Keratinocyte (primary cell): Measurements from ENCODE around the gene BABAM2. TPM values are rescaled to one million over a fixed set of nuclear protein-coding genes. Genes with fewer than 3 reads are reported as not detected.

Experiments used
- DNase-seq: peaks from one replicate; pipeline ENCODE4 v3.0.0-alpha.2; 2011; ENCODE audit warnings: low read depth, missing footprints, low spot score
- FAIRE-seq: peaks from 2 replicates; lab custom pipeline; 2011; peaks lifted over from hg19 to GRCh38; lab: Jason Lieb, UNC
- H2AFZ ChIP-seq: 2 replicates; pipeline ENCODE4 v1.6.0; 2012; ENCODE audit warnings: low read length, control low read depth, inconsistent platforms; ENCODE audit not compliant: control insufficient read depth
- H3K27ac ChIP-seq: 2 replicates; pipeline ENCODE4 v1.5.1; 2011; ENCODE audit warnings: low read length; ENCODE audit not compliant: control insufficient read depth, insufficient read depth
- H3K27me3 ChIP-seq: 3 replicates; pipeline ENCODE4 v1.6.0; 2011; ENCODE audit warnings: low read length; ENCODE audit not compliant: control insufficient read depth, insufficient read depth; ENCODE audit errors: extremely low read depth
- H3K36me3 ChIP-seq, 2 experiments: 2 replicates in 1 of 2; 3 replicates in 1 of 2; pipeline ENCODE4 v1.5.1; 2011; ENCODE audit warnings: low read length in 2 of 2, mild to moderate bottlenecking in 1 of 2; ENCODE audit not compliant: control insufficient read depth in 2 of 2, insufficient read depth in 2 of 2; ENCODE audit errors: extremely low read depth in 1 of 2
- H3K4me1 ChIP-seq: 3 replicates; pipeline ENCODE4 v1.5.1; 2011; ENCODE audit warnings: low read length; ENCODE audit not compliant: control insufficient read depth, insufficient read depth; ENCODE audit errors: extremely low read depth
- H3K4me2 ChIP-seq: 3 replicates; pipeline ENCODE4 v1.6.0; 2011; ENCODE audit warnings: low read depth, low read length; ENCODE audit not compliant: control insufficient read depth, insufficient read depth; ENCODE audit errors: extremely low read depth
- H3K4me3 ChIP-seq, 3 experiments: fragments of 200-600 bp in 1 of 3; sonication (generic) in 1 of 3; 2 replicates in 2 of 3; 3 replicates in 1 of 3; pipeline ENCODE4 v1.5.1; 2011 to 2016; ENCODE audit warnings: low read length in 3 of 3, mild to moderate bottlenecking in 3 of 3, control low read depth in 2 of 3, inconsistent platforms in 1 of 3, low read depth in 1 of 3, mixed read lengths in 1 of 3, mixed run types in 1 of 3, moderate library complexity in 1 of 3; ENCODE audit not compliant: control insufficient read depth in 2 of 3, insufficient read depth in 2 of 3; ENCODE audit errors: extremely low read depth in 1 of 3
- H3K79me2 ChIP-seq: 2 replicates; pipeline ENCODE4 v1.6.0; 2012; ENCODE audit warnings: low read length; ENCODE audit not compliant: control insufficient read depth, insufficient read depth
- H3K9ac ChIP-seq: 3 replicates; pipeline ENCODE4 v1.6.0; 2011; ENCODE audit warnings: low read length; ENCODE audit not compliant: control insufficient read depth, insufficient read depth; ENCODE audit errors: extremely low read depth
- H3K9me1 ChIP-seq: 3 replicates; pipeline ENCODE4 v1.6.0; 2011; ENCODE audit warnings: low read length; ENCODE audit not compliant: control insufficient read depth, insufficient read depth; ENCODE audit errors: extremely low read depth
- H3K9me3 ChIP-seq: 2 replicates; pipeline ENCODE4 v1.5.1; 2012; ENCODE audit warnings: low read depth, low read length; ENCODE audit not compliant: control insufficient read depth
- H4K20me1 ChIP-seq: 3 replicates; pipeline ENCODE4 v1.6.0; 2011; ENCODE audit warnings: low read length; ENCODE audit not compliant: control insufficient read depth, insufficient read depth; ENCODE audit errors: extremely low read depth
- CTCF ChIP-seq, 3 experiments: IDR thresholded peaks in 1 of 3; conservative IDR thresholded peaks in 1 of 3; optimal IDR thresholded peaks in 1 of 3; 2 replicates in 2 of 3; 3 replicates in 1 of 3; pipeline versions ENCODE3 to v1.5.1; 2011; ENCODE audit warnings: low read length in 3 of 3, mild to moderate bottlenecking in 3 of 3, moderate library complexity in 2 of 3, control low read depth in 1 of 3, inconsistent platforms in 1 of 3; ENCODE audit not compliant: insufficient read depth in 2 of 3; ENCODE audit errors: extremely low read depth in 1 of 3
- EZH2 ChIP-seq: IDR thresholded peaks from one replicate; pipeline ENCODE4 v1.6.1; 2012; ENCODE audit warnings: inconsistent platforms, mild to moderate bottlenecking, low read length, moderate library complexity
- dilution Hi-C: fragments of 300-500 bp; cut with MboI; formaldehyde crosslinking; loops from one replicate; pipeline ENCODE4 v1.7.0; 2020; ENCODE audit warnings: low sequenced_read_pairs; ENCODE audit not compliant: extremely low pct_ligation_motif_present
- polyA plus RNA-seq, 5 experiments: library from polyadenylated mRNA; depleted of rRNA in 3 of 5; stranded (reverse) in 3 of 5; stranded (forward) in 1 of 5; unstranded in 1 of 5; fragments of >200 nt; gene quantifications; 1 replicate in 1 of 5; 2 replicates in 3 of 5; 3 replicates in 1 of 5; pipeline versions ENCODE4 v1.2.1 to v1.2.3, GENCODE V29; 2011 to 2012; ENCODE audit warnings: missing spikeins in 2 of 5, low read depth in 1 of 5, low replicate concordance in 1 of 5

The BABAM2 gene
- polyA plus RNA-seq, 1 donor (not counting 4 experiments of a cell fraction or from before 2014, with no cell fraction given), result 29.8 TPM

- no peak for FAIRE-seq
- no peaks in the 10 kb centered on the region for H3K27me3 ChIP-seq
Observed at GRCh38 chr2:28002181-28002580, 111.7 kb downstream of the BABAM2 start.

DNA sequence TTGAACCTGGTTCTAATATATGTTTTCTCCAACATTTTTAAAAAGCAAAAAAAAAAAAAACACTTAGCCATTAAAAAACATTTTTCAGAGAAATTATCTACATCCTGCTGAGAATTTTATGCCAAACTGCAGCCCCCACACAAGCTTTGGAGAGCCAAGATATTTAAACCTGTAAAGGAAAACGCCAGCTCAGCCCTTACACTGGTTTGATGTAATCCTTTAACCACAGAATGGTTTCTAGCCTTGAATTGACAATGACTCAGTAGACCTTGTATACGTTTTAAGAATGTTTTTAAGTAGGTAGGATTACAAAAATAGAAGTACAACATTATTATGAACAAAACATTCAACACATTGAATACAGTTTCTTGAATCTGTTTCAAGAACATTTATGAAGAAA is 113.6 kb downstream of the BABAM2 start:
- FAIRE-seq (peak; percentile 52), DNase-seq (no peak)
- H3K4me3 ChIP-seq, result no peak overlapping the region
- H3K9ac ChIP-seq, result no peak overlapping the region
- H3K79me2 ChIP-seq, result no peaks in the 10 kb centered on the region
- no peaks in the 10 kb centered on the region for H3K9me1 ChIP-seq
- H3K27ac ChIP-seq, result no peak overlapping the region
- no peaks in the 10 kb centered on the region for H3K9me3 ChIP-seq
- no peaks in the 10 kb centered on the region for H4K20me1 ChIP-seq
- TF ChIP-seq EZH2 (no peak), CTCF (optimal IDR thresholded peaks at IDR 0.05 in 1 of 3, IDR thresholded peaks at IDR 0.05 in 1 of 3, conservative IDR thresholded peaks at IDR 0.05 in 1 of 3; ENCODE audit: extremely low read depth in 1 of 3, insufficient read depth in 2 of 3, low read length in 3 of 3) (no peak)
- dilution Hi-C loops, result no loop called here
- H3K27me3 ChIP-seq, result no peaks in the 10 kb centered on the region
- no peaks in the 10 kb centered on the region for H3K36me3 ChIP-seq
- H2AFZ ChIP-seq, result no peak overlapping the region
- peak overlapping the region; percentile 31 for H3K4me2 ChIP-seq
- peaks cover 13% of the 10 kb centered on the region for H3K4me1 ChIP-seq

More at GRCh38 chr2:28002181-28002580, 111.7 kb downstream of the BABAM2 start:
- Histone ChIP-seq H3K79me2 (no peaks in the 10 kb centered on the region), H2AFZ (no peak overlapping the region), H3K36me3 (no peaks in the 10 kb centered on the region), H3K4me3 (no peak overlapping the region), H3K9me3 (no peaks in the 10 kb centered on the region), H3K9me1 (no peaks in the 10 kb centered on the region), H3K9ac (no peak overlapping the region), H3K4me1 (peaks cover 13% of the 10 kb centered on the region), H4K20me1 (no peaks in the 10 kb centered on the region), H3K4me2 (no peak overlapping the region), H3K27ac (no peak overlapping the region)
- no peak for DNase-seq
- dilution Hi-C loops, result no loop called here
- no peak for TF ChIP-seq EZH2
- TF ChIP-seq CTCF (optimal IDR thresholded peaks at IDR 0.05 in 1 of 3, IDR thresholded peaks at IDR 0.05 in 1 of 3, conservative IDR thresholded peaks at IDR 0.05 in 1 of 3; ENCODE audit: extremely low read depth in 1 of 3, insufficient read depth in 2 of 3, low read length in 3 of 3), result no peak
